ENCODE results near the gene SOX18.
A peak's percentile ranks its signal among the peaks of the same experiment; 100 is the strongest.

Gene SOX18

GRCh38 chr20:64080813-64081623 is 31.6 kb upstream of the SOX18 start:
- no peak for TF ChIP-seq CTCF (IDR thresholded peaks at IDR 0.05; ENCODE audit: borderline replicate concordance, control extremely low read depth, extremely low read depth, insufficient read depth, missing control alignments)
- DNase-seq (ENCODE audit: low spot score) = no peak
- in situ Hi-C loops (cut with MboI; ENCODE audit: low sequenced_read_pairs, unreplicated experiment) = no loop called here

GRCh38 chr20:64080013-64080812 is 30.8 kb upstream of the SOX18 start, which contains the start of gene OPRL1:
TSS of gene OPRL1 (plus strand) at chr20:64080082. CDS start at chr20:64092721, 12,639 bp downstream.
- no peak for DNase-seq (ENCODE audit: low spot score)
- in situ Hi-C loops (cut with MboI; ENCODE audit: low sequenced_read_pairs, unreplicated experiment) = no loop called here

GRCh38 chr20:64079273-64080012 is 30.0 kb upstream of the SOX18 start, which contains the start of gene RGS19:
TSS of gene RGS19 (minus strand) at chr20:64079518. CDS start at chr20:64076886, 2,632 bp downstream.
- no peak for TF ChIP-seq CTCF (IDR thresholded peaks at IDR 0.05; ENCODE audit: borderline replicate concordance, control extremely low read depth, extremely low read depth, insufficient read depth, missing control alignments)
- DNase-seq (ENCODE audit: low spot score) = peak; percentile 94
- in situ Hi-C loops (cut with MboI; ENCODE audit: low sequenced_read_pairs, unreplicated experiment) = no loop called here

More at GRCh38 chr20:64080013-64080812, 30.8 kb upstream of the SOX18 start, which contains the start of gene OPRL1:
- TF ChIP-seq CTCF (IDR thresholded peaks at IDR 0.05; ENCODE audit: borderline replicate concordance, control extremely low read depth, extremely low read depth, insufficient read depth, missing control alignments) = no peak

- in situ Hi-C loops (cut with MboI; ENCODE audit: low sequenced_read_pairs, unreplicated experiment) = no loop called here
- no peak for DNase-seq (ENCODE audit: low spot score)
- no peak for TF ChIP-seq CTCF (IDR thresholded peaks at IDR 0.05; ENCODE audit: borderline replicate concordance, control extremely low read depth, extremely low read depth, insufficient read depth, missing control alignments)
Measured at GRCh38 chr20:64078934-64079272, 29.5 kb upstream of the SOX18 start.

- in situ Hi-C loops (cut with MboI; ENCODE audit: low sequenced_read_pairs, unreplicated experiment) = no loop called here
- no peak for DNase-seq (ENCODE audit: low spot score)
- no peak for TF ChIP-seq CTCF (IDR thresholded peaks at IDR 0.05; ENCODE audit: borderline replicate concordance, control extremely low read depth, extremely low read depth, insufficient read depth, missing control alignments)
Measured at GRCh38 chr20:64077876-64078551, 28.6 kb upstream of the SOX18 start.

GRCh38 chr20:64077541-64077875 is 28.1 kb upstream of the SOX18 start:
- TF ChIP-seq CTCF (IDR thresholded peaks at IDR 0.05; ENCODE audit: borderline replicate concordance, control extremely low read depth, extremely low read depth, insufficient read depth, missing control alignments) = no peak
- DNase-seq (ENCODE audit: low spot score) = no peak
- in situ Hi-C loops (cut with MboI; ENCODE audit: low sequenced_read_pairs, unreplicated experiment) = no loop called here
